CD8-positive, alpha-beta memory T cell (primary cell): ENCODE results near the gene LRRC9. TPM values are rescaled to one million over a fixed set of nuclear protein-coding genes. Genes with fewer than 3 reads are reported as not detected.

Source experiments
- CTCF ChIA-PET: fragments of 350-600 bp; sonication (Branson Sonifier 250); formaldehyde crosslinking; loops from one replicate; lab custom pipeline; 2021; ENCODE audit warnings: antibody characterized with exemption; lab: Charles Lee
- POLR2A ChIA-PET: fragments of 350-600 bp; sonication (Branson Sonifier 250); formaldehyde crosslinking; loops from one replicate; lab custom pipeline; 2021; ENCODE audit warnings: antibody characterized with exemption; lab: Charles Lee
- DNase-seq, 5 donors: peaks; one replicate each; pipeline versions ENCODE4 v3.0.0 to v3.0.0-alpha.2; 2020 to 2022; ENCODE audit warnings: mixed read lengths in 1 of 5
- H3K27ac ChIP-seq: one replicate; pipeline ENCODE4 v1.7.0; 2013; ENCODE audit warnings: low read depth, mild to moderate bottlenecking, low read length, moderate library complexity
- H3K27me3 ChIP-seq: 2 replicates; pipeline ENCODE4 v1.7.0; 2013; ENCODE audit warnings: low read length, mild to moderate bottlenecking; ENCODE audit not compliant: insufficient read depth, poor library complexity, severe bottlenecking
- H3K36me3 ChIP-seq: 2 replicates; pipeline ENCODE4 v1.7.0; 2013; ENCODE audit warnings: mild to moderate bottlenecking, low read length, moderate library complexity; ENCODE audit not compliant: insufficient read depth
- H3K4me1 ChIP-seq: 2 replicates; pipeline ENCODE4 v1.7.0; 2013; ENCODE audit warnings: mild to moderate bottlenecking, low read length, moderate library complexity; ENCODE audit not compliant: insufficient read depth
- H3K4me3 ChIP-seq: 2 replicates; pipeline ENCODE4 v1.7.0; 2013; ENCODE audit warnings: mild to moderate bottlenecking, low read length
- H3K9me3 ChIP-seq: 2 replicates; pipeline ENCODE4 v1.7.0; 2013; ENCODE audit warnings: mild to moderate bottlenecking, low read length
- H3K27ac Mint-ChIP-seq, 8 donors: one replicate each; pipeline ENCODE4 v1.8.0; 2020 to 2021; ENCODE audit warnings: mixed read lengths in 8 of 8, mild to moderate bottlenecking in 6 of 8, inconsistent platforms in 3 of 8, moderate library complexity in 3 of 8
- H3K27me3 Mint-ChIP-seq, 2 donors: one replicate each; pipeline ENCODE4 v1.8.0; 2020 to 2021; ENCODE audit warnings: mixed read lengths in 2 of 2, mild to moderate bottlenecking in 1 of 2, moderate library complexity in 1 of 2
- H3K36me3 Mint-ChIP-seq, 3 donors: one replicate each; pipeline ENCODE4 v1.8.0; 2020 to 2021; ENCODE audit warnings: mixed read lengths in 3 of 3, inconsistent platforms in 1 of 3, mild to moderate bottlenecking in 1 of 3
- H3K4me1 Mint-ChIP-seq, 3 donors: one replicate each; pipeline ENCODE4 v1.8.0; 2020 to 2021; ENCODE audit warnings: mixed read lengths in 3 of 3, inconsistent platforms in 1 of 3, mild to moderate bottlenecking in 1 of 3
- H3K4me3 Mint-ChIP-seq, 7 donors: one replicate each; pipeline ENCODE4 v1.8.0; 2020 to 2021; ENCODE audit warnings: mixed read lengths in 7 of 7, mild to moderate bottlenecking in 6 of 7, moderate library complexity in 4 of 7, inconsistent platforms in 2 of 7
- H3K9me3 Mint-ChIP-seq, 5 donors: one replicate each; pipeline ENCODE4 v1.8.0; 2020 to 2022; ENCODE audit warnings: mixed read lengths in 5 of 5, mild to moderate bottlenecking in 3 of 5, moderate library complexity in 2 of 5, inconsistent platforms in 1 of 5
- polyA plus RNA-seq: library from polyadenylated mRNA; unstranded; fragments of 300-500 nt; fragmentation: Illumina TruSeq; gene quantifications from one replicate; pipeline ENCODE4 v1.2.3, GENCODE V29; 2021
- total RNA-seq, 2 experiments: library from RNA; stranded (reverse); gene quantifications; one replicate each; pipeline ENCODE4 v1.2.3, GENCODE V29; 2021

Gene LRRC9
- total and polyA plus RNA-seq, 3 experiments from 2014 or later: not detected

DNA sequence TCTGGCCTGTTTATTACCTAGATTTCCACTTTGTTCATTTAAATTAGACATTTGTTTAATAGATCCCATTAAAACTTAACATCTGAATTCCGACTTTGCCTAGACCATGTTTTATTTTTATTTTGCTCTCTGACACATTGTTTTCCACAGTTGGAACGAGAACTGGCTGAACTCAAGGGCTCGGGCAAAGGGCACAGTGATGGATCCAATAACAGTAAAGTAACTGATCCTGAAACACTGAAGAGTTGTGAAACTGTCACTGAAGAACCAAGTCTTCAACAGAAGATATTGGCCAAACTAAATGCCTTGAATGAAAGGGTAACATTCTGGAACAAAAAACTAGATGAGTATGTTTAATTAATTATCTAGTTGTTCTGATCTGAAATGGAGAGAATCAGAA, 39.7 kb downstream of the LRRC9 start:
- H3K9me3 ChIP-seq: no peaks in the 10 kb centered on the region
- H3K27ac ChIP-seq: no peak overlapping the region
- Mint-ChIP-seq H3K27me3 (peaks cover 21 to 22% of the 10 kb centered on the region in 2 donors), H3K4me1 (peaks cover 3 to 10% (median 6%) of the 10 kb centered on the region in 3 donors), H3K36me3 (peaks cover 1 to 29% (median 2%) of the 10 kb centered on the region in 3 donors), H3K4me3 (no peak overlapping the region), H3K27ac (no peak overlapping the region), H3K9me3 (peaks cover 0 to 38% (median 18%) of the 10 kb centered on the region in 5 donors)
- H3K36me3 ChIP-seq: no peaks in the 10 kb centered on the region
- H3K4me1 ChIP-seq: no peaks in the 10 kb centered on the region
- ChIA-PET CTCF (no interaction called here), POLR2A (no interaction called here)
- H3K4me3 ChIP-seq: no peak overlapping the region
- DNase-seq: no peak
- H3K27me3 ChIP-seq: no peaks in the 10 kb centered on the region

DNA sequence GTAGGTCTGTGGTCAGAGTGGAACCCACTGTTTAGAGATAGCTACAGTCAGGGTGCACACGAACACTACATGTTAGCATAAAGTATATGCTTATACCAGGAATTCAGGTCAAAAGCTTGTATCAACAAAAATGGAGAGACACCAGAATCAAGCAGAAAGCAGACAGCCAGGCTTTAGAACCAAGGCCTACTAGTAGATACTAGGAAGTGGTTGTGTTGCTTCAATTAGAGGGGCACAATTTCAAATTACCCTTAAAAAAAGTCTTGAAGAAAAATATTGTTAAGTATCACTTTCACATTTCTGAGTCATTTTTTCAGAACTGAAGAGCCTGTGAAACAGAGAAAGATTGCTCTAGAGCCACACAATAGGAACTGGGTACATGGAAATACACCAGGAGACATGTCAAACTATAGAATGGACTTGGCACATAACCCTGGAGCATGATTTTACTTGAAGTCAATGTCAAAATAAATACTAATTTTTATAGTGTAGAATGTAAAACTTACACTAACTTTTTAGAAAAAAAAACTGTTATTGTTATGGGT, 41.6 kb downstream of the LRRC9 start:
- Mint-ChIP-seq H3K4me1 (peaks cover 10 to 23% (median 14%) of the 10 kb centered on the region in 3 donors), H3K27ac (no peak overlapping the region), H3K9me3 (peaks cover 0 to 19% (median 6%) of the 10 kb centered on the region in 5 donors), H3K27me3 (peaks cover 16 to 17% of the 10 kb centered on the region in 2 donors), H3K36me3 (peaks cover 3 to 14% (median 4%) of the 10 kb centered on the region in 3 donors), H3K4me3 (no peak overlapping the region)
- H3K27me3 ChIP-seq: no peaks in the 10 kb centered on the region
- CTCF ChIA-PET: interaction anchor here (0.9 to 7.2 kb wide), 4 partner anchors 13 to 223 kb away, joined by 4 to 131 read pairs (median 20); partner anchors contain the start of gene DHRS7
- H3K4me3 ChIP-seq: no peak overlapping the region
- no peaks in the 10 kb centered on the region for H3K9me3 ChIP-seq
- POLR2A ChIA-PET: no interaction called here
- no peak overlapping the region for H3K27ac ChIP-seq
- no peaks in the 10 kb centered on the region for H3K4me1 ChIP-seq
- no peak for DNase-seq
- H3K36me3 ChIP-seq: no peaks in the 10 kb centered on the region

DNA sequence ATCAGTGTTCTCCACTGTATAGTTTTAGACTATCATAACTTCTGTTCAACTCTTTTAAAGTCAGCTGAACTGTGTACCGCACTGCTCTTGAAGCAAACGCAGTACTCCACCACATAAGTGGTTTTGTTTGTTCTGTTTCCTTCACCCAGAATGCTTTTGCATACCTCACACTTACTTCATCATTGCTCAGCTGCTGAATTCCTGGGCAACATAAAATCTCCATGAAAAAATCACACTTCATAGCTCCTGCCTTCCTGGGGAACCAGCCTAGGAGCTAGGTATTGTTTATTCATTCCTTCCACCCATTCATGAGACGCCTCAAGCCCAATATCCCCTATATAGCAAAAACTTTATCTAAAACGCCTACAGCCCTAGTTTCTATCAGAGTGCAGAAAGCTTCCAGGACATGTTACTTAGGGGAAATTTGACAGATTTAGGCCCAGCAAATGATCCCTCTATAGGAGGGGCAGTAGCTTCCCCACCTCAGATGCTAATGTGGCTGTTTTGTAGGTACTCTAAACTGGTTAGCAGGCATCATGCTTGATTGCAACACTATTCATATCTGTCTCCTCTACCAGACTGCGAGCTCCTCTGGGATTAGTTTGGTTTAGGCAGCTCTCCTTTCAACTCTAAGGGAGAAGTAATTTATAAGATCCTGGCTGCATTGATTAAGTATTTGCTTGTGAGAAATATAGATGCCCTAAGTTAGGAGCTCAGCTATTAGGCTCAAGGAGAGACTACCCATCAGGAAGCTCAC, 44.5 kb downstream of the LRRC9 start:
- DNase-seq: peak in 1 of 5 donors; percentile 44
- no peaks in the 10 kb centered on the region for H3K36me3 ChIP-seq
- H3K9me3 ChIP-seq: no peaks in the 10 kb centered on the region
- no peak overlapping the region for H3K27ac ChIP-seq
- Mint-ChIP-seq H3K27me3 (peaks cover 4 to 6% of the 10 kb centered on the region in 2 donors), H3K4me3 (peak overlapping the region; percentile 83 to 94 (median 90)), H3K27ac (peak overlapping the region in 7 of 8 donors; percentile 56 to 98 (median 93)), H3K4me1 (peaks cover 10 to 23% (median 14%) of the 10 kb centered on the region in 3 donors), H3K9me3 (peaks cover 0 to 7% (median 0%) of the 10 kb centered on the region in 5 donors), H3K36me3 (peaks cover 3 to 5% (median 4%) of the 10 kb centered on the region in 3 donors)
- no peaks in the 10 kb centered on the region for H3K4me1 ChIP-seq
- ChIA-PET POLR2A (interaction anchor here (0.6 to 1.8 kb wide), 4 partner anchors 129 to 285 kb away, joined by 3 to 9 read pairs (median 4); partner anchors contain the start of genes DHRS7 and PPM1A), CTCF (interaction anchor here (0.8 to 7.2 kb wide), 25 partner anchors 8 to 837 kb away, joined by 3 to 131 read pairs (median 4); partner anchors contain the start of genes DHRS7, LRRC9 and PPM1A)
- no peak overlapping the region for H3K4me3 ChIP-seq
- H3K27me3 ChIP-seq: no peaks in the 10 kb centered on the region

DNA sequence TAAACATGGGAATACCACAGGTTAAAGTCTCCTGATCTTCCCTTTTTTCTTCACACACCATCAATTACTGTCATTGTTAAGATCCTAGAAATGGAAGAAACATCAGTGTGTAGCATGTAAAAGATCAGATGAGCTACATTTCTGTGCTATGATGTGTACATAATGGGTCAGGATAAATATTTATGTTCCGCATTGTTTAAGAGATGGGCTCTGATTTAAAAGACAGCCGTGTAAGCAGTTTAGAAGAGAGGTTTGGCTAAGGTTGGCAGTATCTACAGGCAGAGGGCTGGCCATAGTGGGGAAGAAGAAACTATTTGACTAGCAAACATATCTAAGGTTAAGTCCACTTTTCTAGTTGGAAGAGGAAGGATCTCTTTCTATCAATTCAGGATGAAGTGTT, 49.4 kb downstream of the LRRC9 start:
- ChIA-PET CTCF (interaction anchor here (0.9 kb wide), 1 partner anchor 196 kb away, joined by 4 read pairs; the partner anchor contains the start of gene DHRS7), POLR2A (no interaction called here)
- Histone ChIP-seq H3K4me1 (no peaks in the 10 kb centered on the region), H3K27me3 (no peaks in the 10 kb centered on the region), H3K9me3 (no peaks in the 10 kb centered on the region), H3K36me3 (no peaks in the 10 kb centered on the region), H3K27ac (no peak overlapping the region), H3K4me3 (no peak overlapping the region)
- Mint-ChIP-seq H3K36me3 (peaks cover 0 to 3% (median 1%) of the 10 kb centered on the region in 3 donors), H3K27ac (no peak overlapping the region), H3K27me3 (peaks cover 4 to 5% of the 10 kb centered on the region in 2 donors), H3K4me3 (peak overlapping the region in 1 of 7 donors; percentile 7), H3K4me1 (peaks cover 9 to 16% (median 12%) of the 10 kb centered on the region in 3 donors), H3K9me3 (no peaks in the 10 kb centered on the region)
- no peak for DNase-seq

DNA sequence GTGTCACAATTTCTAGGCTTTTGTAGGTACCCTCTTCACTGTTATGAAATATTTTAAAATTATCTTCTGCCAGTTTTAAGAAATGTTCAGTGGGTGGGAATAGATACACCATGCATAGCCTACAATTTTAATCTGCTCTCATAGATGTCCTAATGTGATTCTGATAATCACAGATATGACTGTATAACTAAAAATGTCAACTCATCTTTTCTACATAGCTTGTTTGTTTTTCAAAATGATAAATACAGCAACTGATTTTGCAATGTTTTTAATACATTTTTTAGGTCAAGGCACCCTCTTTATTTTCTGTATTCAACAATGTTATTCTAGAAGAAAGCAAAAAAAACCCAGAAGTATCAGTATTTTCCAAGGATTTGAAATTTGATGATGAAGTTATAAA, 61.6 kb downstream of the LRRC9 start:
- ChIA-PET CTCF (interaction anchor here (3.1 kb wide), 1 partner anchor 16 kb away, joined by 11 read pairs; no protein-coding TSS in a partner anchor), POLR2A (no interaction called here)
- Mint-ChIP-seq H3K27ac (no peak overlapping the region), H3K36me3 (no peaks in the 10 kb centered on the region), H3K4me3 (no peak overlapping the region), H3K4me1 (no peaks in the 10 kb centered on the region), H3K27me3 (peaks cover 0 to 3% of the 10 kb centered on the region in 2 donors), H3K9me3 (no peaks in the 10 kb centered on the region)
- Histone ChIP-seq H3K27me3 (no peaks in the 10 kb centered on the region), H3K9me3 (no peaks in the 10 kb centered on the region), H3K4me1 (no peaks in the 10 kb centered on the region), H3K36me3 (no peaks in the 10 kb centered on the region), H3K27ac (no peak overlapping the region), H3K4me3 (no peak overlapping the region)
- DNase-seq: no peak

DNA sequence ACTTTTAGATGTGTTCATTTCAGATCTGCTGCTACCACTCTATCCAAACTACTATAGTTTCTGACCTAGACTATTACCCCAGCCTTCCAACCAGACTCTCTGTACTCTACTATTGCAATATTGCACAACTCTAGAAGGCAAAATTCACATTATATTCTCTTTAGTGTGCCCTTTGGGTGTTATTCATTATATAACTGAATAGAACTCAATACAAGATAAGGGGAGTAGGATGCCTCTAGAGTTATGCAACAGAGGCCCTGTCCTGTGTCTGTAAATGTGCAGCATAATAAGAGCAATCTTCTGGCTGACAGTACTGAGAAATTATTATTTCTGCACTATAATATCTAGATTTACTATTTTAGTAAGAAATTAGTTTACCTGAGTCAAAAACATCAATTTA, 63.1 kb downstream of the LRRC9 start:
- no peak for DNase-seq
- Histone ChIP-seq H3K9me3 (no peaks in the 10 kb centered on the region), H3K36me3 (no peaks in the 10 kb centered on the region), H3K4me3 (no peak overlapping the region), H3K27ac (no peak overlapping the region), H3K27me3 (no peaks in the 10 kb centered on the region), H3K4me1 (no peaks in the 10 kb centered on the region)
- Mint-ChIP-seq H3K9me3 (no peaks in the 10 kb centered on the region), H3K4me3 (no peak overlapping the region), H3K36me3 (no peaks in the 10 kb centered on the region), H3K4me1 (no peaks in the 10 kb centered on the region), H3K27ac (no peak overlapping the region), H3K27me3 (peaks cover 0 to 3% of the 10 kb centered on the region in 2 donors)
- ChIA-PET CTCF (no interaction called here), POLR2A (no interaction called here)

DNA sequence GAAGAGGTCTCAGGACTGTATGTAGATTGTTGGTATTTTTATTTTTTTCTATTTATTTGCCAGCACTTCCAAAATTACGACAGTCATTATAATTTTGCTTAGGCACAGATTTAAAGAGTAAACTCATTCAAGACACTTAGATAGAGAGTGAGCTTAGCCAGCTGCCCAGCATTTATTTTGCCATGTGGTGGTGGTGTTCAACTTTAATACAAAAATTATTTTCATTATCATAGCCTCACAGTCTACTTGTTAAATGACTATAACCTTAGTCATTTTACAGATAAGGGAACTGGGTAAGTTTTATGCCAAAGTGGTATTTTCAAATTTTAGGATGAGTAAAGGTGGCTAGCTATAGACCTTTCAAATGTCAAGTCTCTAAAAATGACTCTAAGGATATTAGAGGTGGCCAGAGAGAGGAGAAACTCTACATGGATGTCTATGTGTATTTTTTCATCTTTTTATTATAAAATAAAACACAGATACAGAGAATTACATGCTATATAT, 66.7 kb downstream of the LRRC9 start:
- no peaks in the 10 kb centered on the region for H3K4me1 Mint-ChIP-seq
- H3K4me3 Mint-ChIP-seq: no peak overlapping the region
- no peak overlapping the region for H3K27ac Mint-ChIP-seq
- H3K9me3 Mint-ChIP-seq: peaks cover 0 to 4% (median 0%) of the 10 kb centered on the region in 5 donors
- H3K27ac ChIP-seq: no peak overlapping the region
- no peak overlapping the region for H3K4me3 ChIP-seq
- H3K9me3 ChIP-seq: no peaks in the 10 kb centered on the region
- ChIA-PET CTCF (no interaction called here), POLR2A (no interaction called here)
- no peak for DNase-seq
- no peaks in the 10 kb centered on the region for H3K27me3 ChIP-seq
- H3K27me3 Mint-ChIP-seq: peaks cover 5 to 10% of the 10 kb centered on the region in 2 donors
- H3K36me3 ChIP-seq: no peaks in the 10 kb centered on the region
- peaks cover 0 to 5% (median 0%) of the 10 kb centered on the region in 3 donors for H3K36me3 Mint-ChIP-seq
- H3K4me1 ChIP-seq: no peaks in the 10 kb centered on the region

DNA sequence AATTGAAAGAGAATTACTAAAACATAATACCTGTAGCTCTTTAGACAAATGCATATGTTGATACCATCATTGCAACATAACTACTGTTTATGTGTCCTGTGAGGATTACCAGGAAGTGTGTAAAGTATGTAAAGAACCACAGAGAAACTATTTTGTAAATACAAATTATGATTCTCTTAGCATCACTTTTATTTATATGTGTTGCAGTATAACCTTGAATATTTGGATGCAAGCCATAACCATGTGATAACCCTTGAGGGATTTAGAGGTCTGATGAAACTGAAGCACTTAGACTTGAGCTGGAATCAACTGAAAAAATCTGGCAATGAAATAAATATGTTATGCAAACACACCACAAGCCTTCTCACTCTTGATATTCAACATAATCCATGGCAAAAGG, 77.5 kb downstream of the LRRC9 start:
- H3K4me3 Mint-ChIP-seq: no peak overlapping the region
- no peak overlapping the region for H3K27ac Mint-ChIP-seq
- H3K9me3 Mint-ChIP-seq: peaks cover 0 to 2% (median 0%) of the 10 kb centered on the region in 5 donors
- Histone ChIP-seq H3K27ac (no peak overlapping the region), H3K9me3 (no peaks in the 10 kb centered on the region), H3K27me3 (no peaks in the 10 kb centered on the region), H3K4me3 (no peak overlapping the region), H3K4me1 (no peaks in the 10 kb centered on the region), H3K36me3 (no peaks in the 10 kb centered on the region)
- POLR2A ChIA-PET: no interaction called here
- peaks cover 2 to 7% of the 10 kb centered on the region in 2 donors for H3K27me3 Mint-ChIP-seq
- no peaks in the 10 kb centered on the region for H3K4me1 Mint-ChIP-seq
- CTCF ChIA-PET: no interaction called here
- no peaks in the 10 kb centered on the region for H3K36me3 Mint-ChIP-seq
- no peak for DNase-seq
